ENCODE data around the gene EOLA1. TPM values are rescaled to one million over a fixed set of nuclear protein-coding genes. Genes with fewer than 3 reads are reported as not detected.
"Not testable (repeated sequence)": the region's sequence is repeated elsewhere in the genome, so short reads cannot be mapped to it uniquely, and the experiment has no call there.

EOLA1 gene
- total and polyA plus RNA-seq, 2 of the 4 experiments (the other 2 are of a cell fraction), result 15.5 to 16.8 TPM

- ATAC-seq (ENCODE audit: low read depth), result not testable (repeated sequence)
Observed at GRCh38 chrX:149520636-149521277, 20.1 kb upstream of the EOLA1 start.

More at GRCh38 chrX:149520636-149521277, 20.1 kb upstream of the EOLA1 start:
- H2BK15ac ChIP-seq (ENCODE audit: low read depth, low read length); H3K79me1 ChIP-seq (ENCODE audit: low read depth in 1 of 2, low read length in 2 of 2); H3K18ac ChIP-seq (ENCODE audit: low read depth, low read length); H4K91ac ChIP-seq (ENCODE audit: insufficient read depth, low read depth, low read length); H3K36me3 ChIP-seq (ENCODE audit: control insufficient read depth, insufficient read depth, low read length); H3K4me1 ChIP-seq (ENCODE audit: control insufficient read depth, insufficient read depth, low read length); H3K4me2 ChIP-seq (ENCODE audit: low read depth, low read length); DNase-seq; H2AK5ac ChIP-seq (ENCODE audit: low read depth, low read length); H3K4me3 ChIP-seq (ENCODE audit: insufficient read depth, low read depth, low read length); H2BK120ac ChIP-seq (ENCODE audit: low read depth, low read length); H2AFZ ChIP-seq (replicated peaks; ENCODE audit: low read length, poor library complexity); H3K9ac ChIP-seq (ENCODE audit: low read depth, low read length); H4K8ac ChIP-seq (ENCODE audit: low read depth in 2 of 2, low read length in 2 of 2); dilution Hi-C loops (cut with HindIII; ENCODE audit: low sequenced_read_pairs, unreplicated experiment); H2BK5ac ChIP-seq (ENCODE audit: low read depth, low read length, poor library complexity, severe bottlenecking); H4K5ac ChIP-seq (ENCODE audit: low read depth, low read length); BruUV-seq (replicated peaks); H3K27ac ChIP-seq (ENCODE audit: insufficient read depth, low read length); H3K56ac ChIP-seq (ENCODE audit: extremely low read depth, insufficient read depth, low read length); H3K9me3 ChIP-seq (ENCODE audit: control insufficient read depth, insufficient read depth, low read length); H3K23ac ChIP-seq (ENCODE audit: low read depth, low read length); H4K20me1 ChIP-seq (ENCODE audit: insufficient read depth, low read length); POLR2A ChIA-PET (ENCODE audit: unreplicated experiment); H2BK20ac ChIP-seq (ENCODE audit: low read depth, low read length); H3K4ac ChIP-seq (ENCODE audit: low read depth, low read length); H3K9me1 ChIP-seq (ENCODE audit: insufficient read depth, low read length); intact Hi-C loops (cut with micrococcal nuclease); H2AK9ac ChIP-seq (replicated peaks; ENCODE audit: low read depth, low read length, poor library complexity); H3K27me3 ChIP-seq (ENCODE audit: control insufficient read depth, insufficient read depth, low read length); H3K14ac ChIP-seq (replicated peaks; ENCODE audit: low read depth, low read length): not testable (repeated sequence)
- in situ Hi-C loops (cut with MboI; ENCODE audit: low sequenced_read_pairs), result loop anchor here (25.0 kb wide), 1 partner anchor 1217 kb away; no protein-coding TSS in a partner anchor
- 50% methylated on average over 2 of the region's 3 CpGs; no CpG with 5 or more reads in 1 of the 2 experiments for WGBS, 2 experiments (ENCODE audit: extremely low coverage in 2 of 2, insufficient read length in 1 of 2)
- CTCF ChIA-PET, result interaction anchor here (1.9 kb wide), 1 partner anchor 8 kb away, joined by 8 read pairs; no protein-coding TSS in a partner anchor
